Measurements from ENCODE around the gene BTG4. TPM values are rescaled to one million over a fixed set of nuclear protein-coding genes. Genes with fewer than 3 reads are reported as not detected.

The BTG4 gene
- total RNA-seq, 4 donors from 2014 or later: not detected

DNA sequence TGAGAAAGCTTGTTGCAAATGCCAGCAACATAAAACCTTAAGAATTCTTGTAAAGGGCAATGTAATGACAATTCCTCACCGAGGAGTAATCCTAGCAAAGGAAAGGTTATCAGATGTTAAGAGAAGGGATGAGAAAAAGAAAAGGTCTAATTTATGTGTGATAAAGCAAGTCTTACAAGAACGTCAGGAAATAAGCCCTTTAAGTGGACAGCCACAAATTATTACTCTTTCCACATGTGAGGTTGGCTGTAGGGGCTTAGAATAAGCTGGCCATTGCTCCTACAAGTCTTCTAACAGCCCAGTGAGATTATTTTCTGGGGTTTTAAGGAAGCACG, 37.6 kb upstream of the BTG4 start:
- no peak overlapping the region for H3K27ac ChIP-seq
- TF ChIP-seq POLR2A (IDR thresholded peaks at IDR 0.05): no peak
- TF ChIP-seq, protein P1, sequence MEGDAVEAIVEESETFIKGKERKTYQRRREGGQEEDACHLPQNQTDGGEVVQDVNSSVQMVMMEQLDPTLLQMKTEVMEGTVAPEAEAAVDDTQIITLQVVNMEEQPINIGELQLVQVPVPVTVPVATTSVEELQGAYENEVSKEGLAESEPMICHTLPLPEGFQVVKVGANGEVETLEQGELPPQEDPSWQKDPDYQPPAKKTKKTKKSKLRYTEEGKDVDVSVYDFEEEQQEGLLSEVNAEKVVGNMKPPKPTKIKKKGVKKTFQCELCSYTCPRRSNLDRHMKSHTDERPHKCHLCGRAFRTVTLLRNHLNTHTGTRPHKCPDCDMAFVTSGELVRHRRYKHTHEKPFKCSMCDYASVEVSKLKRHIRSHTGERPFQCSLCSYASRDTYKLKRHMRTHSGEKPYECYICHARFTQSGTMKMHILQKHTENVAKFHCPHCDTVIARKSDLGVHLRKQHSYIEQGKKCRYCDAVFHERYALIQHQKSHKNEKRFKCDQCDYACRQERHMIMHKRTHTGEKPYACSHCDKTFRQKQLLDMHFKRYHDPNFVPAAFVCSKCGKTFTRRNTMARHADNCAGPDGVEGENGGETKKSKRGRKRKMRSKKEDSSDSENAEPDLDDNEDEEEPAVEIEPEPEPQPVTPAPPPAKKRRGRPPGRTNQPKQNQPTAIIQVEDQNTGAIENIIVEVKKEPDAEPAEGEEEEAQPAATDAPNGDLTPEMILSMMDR (IDR thresholded peaks at IDR 0.05): no peak
- H3K9me3 ChIP-seq: no peaks in the 10 kb centered on the region
- intact Hi-C loops (cut with DNase I): no loop called here
- 78% methylated on average over 3 of the region's 3 CpGs for WGBS, 2 donors
- H3K27me3 ChIP-seq: no peaks in the 10 kb centered on the region
- H3K4me1 ChIP-seq: no peaks in the 10 kb centered on the region
- H3K36me3 ChIP-seq: peaks cover 5 to 9% of the 10 kb centered on the region in 2 donors
- no peak overlapping the region for H3K4me3 ChIP-seq (replicated peaks in 1 of 3)
- no peak for DNase-seq

DNA sequence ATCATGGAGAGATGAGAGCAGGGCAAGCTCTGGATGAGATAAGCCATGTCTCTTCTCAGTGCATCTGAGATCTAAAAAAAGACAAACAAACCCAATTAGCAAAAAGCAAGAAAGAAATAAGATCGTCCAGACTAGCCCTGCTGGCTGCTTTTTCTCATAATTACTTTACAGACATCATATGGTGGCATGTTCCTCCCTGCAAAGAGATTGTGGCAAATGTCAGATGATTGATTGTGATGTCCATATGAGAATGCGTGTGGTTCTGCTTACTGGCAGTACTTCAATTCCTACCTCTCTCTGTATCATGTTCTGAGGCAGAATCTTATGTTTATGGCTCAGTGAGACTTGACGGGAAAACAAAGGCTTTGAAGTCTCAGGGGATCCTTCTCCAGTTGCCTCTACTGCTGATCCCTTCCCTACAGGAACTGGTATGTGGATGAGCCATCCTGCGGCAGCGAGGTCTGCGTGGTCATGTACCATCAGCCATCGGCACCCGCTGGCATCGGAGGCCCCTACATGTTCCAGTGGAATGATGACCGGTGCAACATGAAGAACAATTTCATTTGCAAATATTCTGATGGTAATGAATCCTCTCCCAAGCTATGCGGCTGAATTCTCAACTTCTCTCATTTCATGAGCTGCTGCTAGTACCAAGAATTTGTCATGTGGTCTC, 37.1 kb upstream of the BTG4 start:
- Histone ChIP-seq H3K4me3 (replicated peaks in 1 of 3) (no peak overlapping the region), H3K9me3 (no peaks in the 10 kb centered on the region), H3K27ac (no peak overlapping the region), H3K4me1 (no peaks in the 10 kb centered on the region), H3K36me3 (peaks cover 5 to 9% of the 10 kb centered on the region in 2 donors), H3K27me3 (no peaks in the 10 kb centered on the region)
- no peak for TF ChIP-seq POLR2A (IDR thresholded peaks at IDR 0.05)
- TF ChIP-seq, protein P1 (IDR thresholded peaks at IDR 0.05): no peak
- WGBS, 2 donors: 85 to 86% methylated on average over 11 of the region's 11 CpGs
- intact Hi-C loops (cut with DNase I): no loop called here
- no peak for DNase-seq

DNA sequence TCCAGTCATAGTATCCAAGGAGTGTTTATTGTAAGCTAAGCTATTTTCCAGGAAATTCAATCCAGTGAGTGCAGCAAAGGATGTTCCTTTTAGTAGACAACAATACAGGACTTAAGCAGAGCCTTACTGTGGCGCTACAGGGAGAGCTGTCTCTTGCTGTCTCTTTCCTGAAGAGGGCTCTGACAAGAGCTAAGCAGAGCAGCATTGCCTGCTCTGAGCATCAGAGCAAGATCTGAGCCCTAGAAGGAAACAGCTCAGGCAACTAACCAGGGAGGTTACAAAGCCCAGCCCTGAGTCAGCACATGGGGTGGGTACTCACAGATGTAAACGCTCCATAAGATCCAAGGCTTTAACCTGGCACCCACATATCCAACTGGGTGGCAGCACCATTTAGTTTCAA, 36.3 kb upstream of the BTG4 start:
- no peak for TF ChIP-seq POLR2A (IDR thresholded peaks at IDR 0.05)
- TF ChIP-seq, protein P1 (IDR thresholded peaks at IDR 0.05): no peak
- intact Hi-C loops (cut with DNase I): no loop called here
- no peaks in the 10 kb centered on the region for H3K9me3 ChIP-seq
- H3K4me3 ChIP-seq (replicated peaks in 1 of 3): no peak overlapping the region
- peaks cover 5 to 9% of the 10 kb centered on the region in 2 donors for H3K36me3 ChIP-seq
- 86 to 89% methylated on average over 2 of the region's 2 CpGs for WGBS, 2 donors
- no peaks in the 10 kb centered on the region for H3K4me1 ChIP-seq
- H3K27me3 ChIP-seq: no peaks in the 10 kb centered on the region
- no peak for DNase-seq
- no peak overlapping the region for H3K27ac ChIP-seq

DNA sequence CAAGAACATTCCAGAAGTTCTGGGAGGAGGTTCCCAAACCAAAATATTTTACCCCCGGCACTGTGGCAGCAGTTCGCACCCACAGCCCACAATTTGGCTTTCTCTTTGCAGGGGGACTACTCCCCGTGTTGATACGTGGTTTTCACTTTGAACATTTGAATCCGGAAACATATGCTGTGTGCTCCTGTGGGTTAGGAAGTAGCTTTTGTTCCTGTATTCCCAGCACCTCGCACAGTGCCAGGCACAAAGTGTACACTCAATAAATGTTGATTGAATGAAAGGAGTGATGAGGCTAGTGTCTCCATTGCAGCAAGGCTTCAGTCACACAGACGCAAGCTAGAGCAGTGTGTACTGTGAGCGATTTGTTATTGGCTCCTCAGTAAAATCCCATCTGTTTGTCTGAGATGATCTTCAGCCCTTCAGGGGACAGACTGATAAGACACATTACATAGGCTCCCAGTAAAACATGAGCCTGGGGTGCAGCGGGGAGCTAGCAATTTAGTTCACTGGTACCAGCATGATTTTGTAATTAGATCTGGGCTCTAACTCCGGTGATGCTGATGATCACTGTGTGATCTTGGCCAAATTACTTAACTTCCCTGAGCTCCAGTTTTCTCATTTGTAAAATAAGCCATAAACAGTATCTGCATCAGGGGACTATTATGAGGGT, 30.6 kb upstream of the BTG4 start:
- intact Hi-C loops (cut with DNase I): no loop called here
- 80 to 88% methylated on average over 10 of the region's 10 CpGs for WGBS, 2 donors
- peak overlapping the region in 1 of 3 donors; percentile 89 for H3K27ac ChIP-seq

More for the DNA sequence above, 30.6 kb upstream of the BTG4 start:
- Histone ChIP-seq H3K27me3 (no peaks in the 10 kb centered on the region), H3K36me3 (peaks cover 0 to 4% of the 10 kb centered on the region in 2 donors), H3K9me3 (no peaks in the 10 kb centered on the region), H3K4me3 (replicated peaks in 1 of 3) (no peak overlapping the region), H3K4me1 (peaks cover 8 to 20% of the 10 kb centered on the region in 2 donors)
- no peak for TF ChIP-seq POLR2A (IDR thresholded peaks at IDR 0.05)
- TF ChIP-seq, protein P1 (IDR thresholded peaks at IDR 0.05): no peak
- no peak for DNase-seq

All from thyroid gland (tissue), 4 donors.